OCI-LY1 (cell line): ENCODE data around the gene ASB9.

ENCODE experiments used
- H2AFZ ChIP-seq: fragments of 200-600 bp; sonication (generic), shearing (Covaris generic); 2 replicates; pipeline ENCODE4 v1.6.0; 2014; ENCODE audit warnings: antibody characterized with exemption, mild to moderate bottlenecking, low read length
- H3F3A ChIP-seq: fragments of 200-600 bp; sonication (generic), shearing (Covaris generic); 2 replicates; pipeline ENCODE4 v1.6.0; 2014; ENCODE audit warnings: mild to moderate bottlenecking, antibody characterized with exemption, low read length, moderate library complexity; ENCODE audit not compliant: insufficient read depth
- H3K27ac ChIP-seq: fragments of 200-600 bp; sonication (generic); 2 replicates; pipeline ENCODE4 v1.5.1; 2014; ENCODE audit warnings: low read length, mixed run types, mild to moderate bottlenecking, low read depth; ENCODE audit not compliant: poor library complexity, severe bottlenecking
- H3K27me3 ChIP-seq: fragments of 200-600 bp; sonication (generic); 2 replicates; pipeline ENCODE4 v1.6.0; 2014; ENCODE audit warnings: antibody characterized with exemption, mild to moderate bottlenecking, low read length, moderate library complexity; ENCODE audit not compliant: insufficient read depth
- H3K36me3 ChIP-seq: fragments of 200-600 bp; sonication (generic); 2 replicates; pipeline ENCODE4 v1.6.1; 2014; ENCODE audit warnings: mild to moderate bottlenecking, antibody characterized with exemption, low read length, moderate library complexity, mixed read lengths; ENCODE audit not compliant: insufficient read depth
- H3K4me1 ChIP-seq: fragments of 200-600 bp; sonication (generic); 2 replicates; pipeline ENCODE4 v1.5.1; 2014; ENCODE audit warnings: mild to moderate bottlenecking, low read length, moderate library complexity; ENCODE audit not compliant: insufficient read depth, severe bottlenecking
- H3K4me2 ChIP-seq: fragments of 200-600 bp; sonication (generic), shearing (Covaris generic); 2 replicates; pipeline ENCODE4 v1.6.1; 2014; ENCODE audit warnings: low read length
- H3K4me3 ChIP-seq: fragments of 200-600 bp; sonication (generic); 2 replicates; pipeline ENCODE4 v1.5.1; 2014; ENCODE audit warnings: low read length, low read depth, mild to moderate bottlenecking, mixed read lengths; ENCODE audit not compliant: poor library complexity, severe bottlenecking
- H3K79me2 ChIP-seq: fragments of 200-600 bp; shearing (Covaris generic); 2 replicates; pipeline ENCODE4 v1.6.1; 2016; ENCODE audit warnings: mixed run types, low read length, mixed read lengths; ENCODE audit not compliant: insufficient read depth
- H3K9ac ChIP-seq: fragments of 200-600 bp; sonication (generic), shearing (Covaris generic); 2 replicates; pipeline ENCODE4 v1.6.1; 2014; ENCODE audit warnings: mild to moderate bottlenecking, low read length, mixed read lengths
- H3K9me2 ChIP-seq: fragments of 200-600 bp; sonication (generic), shearing (Covaris generic); 2 replicates; pipeline ENCODE4 v1.6.1; 2014; ENCODE audit warnings: low read depth, mild to moderate bottlenecking, low read length, mixed read lengths
- H3K9me3 ChIP-seq: fragments of 200-600 bp; shearing (Covaris generic); 2 replicates; pipeline ENCODE4 v1.6.1; 2014; ENCODE audit warnings: low read length, mixed read lengths
- H4K20me1 ChIP-seq: fragments of 200-600 bp; sonication (generic), shearing (Covaris generic); 2 replicates; pipeline ENCODE4 v1.6.0; 2016; ENCODE audit warnings: mild to moderate bottlenecking, low read length; ENCODE audit not compliant: insufficient read depth
- EZH2 ChIP-seq: fragments of 200-600 bp; sonication (generic), shearing (Covaris generic); IDR thresholded peaks from 2 replicates; pipeline ENCODE4 v1.8.0; 2017; ENCODE audit warnings: borderline replicate concordance, mixed run types, mild to moderate bottlenecking, antibody characterized with exemption, low read length, moderate library complexity, mixed read lengths
- TF ChIP-seq, protein P1 (sequence below): fragments of 200-600 bp; sonication (generic), shearing (Covaris generic); IDR thresholded peaks from 2 replicates; pipeline ENCODE4 v1.5.1; 2017; ENCODE audit warnings: mild to moderate bottlenecking, antibody characterized with exemption, low read length, moderate library complexity, mixed read lengths

Gene ASB9

DNA sequence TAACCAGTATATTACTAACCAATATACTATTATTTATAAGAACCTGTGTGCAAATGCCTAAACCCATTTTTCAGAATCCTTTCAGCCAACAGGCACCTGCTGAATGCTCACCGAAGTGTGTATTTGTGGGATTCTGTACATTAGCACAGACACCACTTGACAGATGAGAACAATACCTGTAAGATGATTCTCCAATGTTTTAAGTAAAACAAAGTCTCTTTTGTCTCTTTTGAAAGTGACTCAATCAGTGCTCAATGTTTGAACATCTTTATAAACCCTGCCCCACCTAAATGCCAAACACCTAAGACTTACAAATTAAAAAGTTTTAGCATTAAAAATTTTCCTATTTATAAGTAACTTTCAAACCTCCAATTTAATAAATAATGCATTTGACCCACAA, 763 bp downstream of the ASB9 start:
- Histone ChIP-seq H3K9ac (no peak overlapping the region), H3K27me3 (no peaks in the 10 kb centered on the region), H3F3A (no peaks in the 10 kb centered on the region), H4K20me1 (no peaks in the 10 kb centered on the region), H2AFZ (no peak overlapping the region), H3K9me2 (no peaks in the 10 kb centered on the region), H3K4me3 (no peak overlapping the region), H3K9me3 (no peaks in the 10 kb centered on the region), H3K27ac (no peak overlapping the region), H3K4me2 (no peak overlapping the region), H3K36me3 (no peaks in the 10 kb centered on the region), H3K4me1 (no peaks in the 10 kb centered on the region), H3K79me2 (no peaks in the 10 kb centered on the region)
- no peak for TF ChIP-seq EZH2
- TF ChIP-seq, protein P1, sequence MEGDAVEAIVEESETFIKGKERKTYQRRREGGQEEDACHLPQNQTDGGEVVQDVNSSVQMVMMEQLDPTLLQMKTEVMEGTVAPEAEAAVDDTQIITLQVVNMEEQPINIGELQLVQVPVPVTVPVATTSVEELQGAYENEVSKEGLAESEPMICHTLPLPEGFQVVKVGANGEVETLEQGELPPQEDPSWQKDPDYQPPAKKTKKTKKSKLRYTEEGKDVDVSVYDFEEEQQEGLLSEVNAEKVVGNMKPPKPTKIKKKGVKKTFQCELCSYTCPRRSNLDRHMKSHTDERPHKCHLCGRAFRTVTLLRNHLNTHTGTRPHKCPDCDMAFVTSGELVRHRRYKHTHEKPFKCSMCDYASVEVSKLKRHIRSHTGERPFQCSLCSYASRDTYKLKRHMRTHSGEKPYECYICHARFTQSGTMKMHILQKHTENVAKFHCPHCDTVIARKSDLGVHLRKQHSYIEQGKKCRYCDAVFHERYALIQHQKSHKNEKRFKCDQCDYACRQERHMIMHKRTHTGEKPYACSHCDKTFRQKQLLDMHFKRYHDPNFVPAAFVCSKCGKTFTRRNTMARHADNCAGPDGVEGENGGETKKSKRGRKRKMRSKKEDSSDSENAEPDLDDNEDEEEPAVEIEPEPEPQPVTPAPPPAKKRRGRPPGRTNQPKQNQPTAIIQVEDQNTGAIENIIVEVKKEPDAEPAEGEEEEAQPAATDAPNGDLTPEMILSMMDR = no peak

DNA sequence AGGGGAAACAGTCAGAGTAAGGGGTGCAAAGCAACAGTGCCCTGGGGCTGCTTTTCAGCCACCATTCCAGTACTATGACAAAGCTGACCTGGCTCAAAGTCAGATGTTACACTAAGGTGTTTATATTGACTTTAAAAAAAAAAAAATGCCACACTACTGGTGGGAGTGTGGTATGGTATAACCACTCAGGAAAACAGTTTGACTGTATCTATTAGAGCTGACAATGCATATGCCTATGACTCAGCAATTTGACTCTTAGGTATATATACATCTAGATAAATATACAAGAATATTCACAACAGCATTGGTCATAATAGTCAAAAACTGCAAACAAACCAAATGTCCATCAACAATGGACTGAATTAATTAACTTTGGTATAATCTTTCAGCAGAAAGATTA, 15.0 kb downstream of the ASB9 start:
- H4K20me1 ChIP-seq = no peaks in the 10 kb centered on the region
- no peaks in the 10 kb centered on the region for H3K4me1 ChIP-seq
- no peak overlapping the region for H3K4me3 ChIP-seq

DNA sequence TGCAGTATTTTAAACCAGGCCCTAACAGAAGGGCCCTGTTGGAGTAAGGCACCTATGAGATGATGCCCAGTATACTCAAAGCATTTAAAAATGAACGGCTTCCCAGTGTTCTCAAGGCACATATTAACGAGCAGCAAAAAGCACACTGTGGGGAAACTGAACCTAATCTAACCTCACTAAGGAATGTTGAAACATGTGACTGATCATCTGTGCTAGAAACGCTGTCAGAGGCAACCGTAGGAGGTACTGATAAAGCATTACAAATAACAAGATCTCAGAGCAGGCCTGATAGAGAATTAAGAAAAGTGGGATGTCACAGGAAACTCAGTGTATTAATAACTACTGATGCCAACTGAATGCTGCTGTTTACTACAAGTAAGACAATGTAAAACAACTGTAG, 24.0 kb downstream of the ASB9 start:
- Histone ChIP-seq H2AFZ (no peak overlapping the region), H3K4me1 (no peaks in the 10 kb centered on the region), H4K20me1 (no peaks in the 10 kb centered on the region), H3K27ac (no peak overlapping the region), H3F3A (no peaks in the 10 kb centered on the region), H3K27me3 (no peaks in the 10 kb centered on the region), H3K4me3 (no peak overlapping the region), H3K9me3 (no peaks in the 10 kb centered on the region), H3K4me2 (no peak overlapping the region), H3K36me3 (no peaks in the 10 kb centered on the region), H3K79me2 (no peaks in the 10 kb centered on the region), H3K9ac (no peak overlapping the region), H3K9me2 (no peaks in the 10 kb centered on the region)
- TF ChIP-seq, protein P1 = no peak
- no peak for TF ChIP-seq EZH2

More for the DNA sequence above, 15.0 kb downstream of the ASB9 start:
- Histone ChIP-seq H3K27me3 (no peaks in the 10 kb centered on the region), H3F3A (no peaks in the 10 kb centered on the region), H3K4me2 (no peak overlapping the region), H3K79me2 (no peaks in the 10 kb centered on the region), H2AFZ (no peak overlapping the region), H3K9me3 (no peaks in the 10 kb centered on the region), H3K27ac (no peak overlapping the region), H3K9ac (no peak overlapping the region), H3K9me2 (no peaks in the 10 kb centered on the region), H3K36me3 (no peaks in the 10 kb centered on the region)
- TF ChIP-seq, protein P1 = no peak
- no peak for TF ChIP-seq EZH2
